ENCODE results near the gene AHDC1.

- TF ChIP-seq CTCF (IDR thresholded peaks at IDR 0.05; ENCODE audit: extremely low read depth in 1 of 2, insufficient read depth in 1 of 2, low read depth in 1 of 2, low read length in 2 of 2): no peak
- no peak for TF ChIP-seq POLR2AphosphoS5 (IDR thresholded peaks at IDR 0.05; ENCODE audit: insufficient read depth, low read depth, low read length)
- TF ChIP-seq POLR2A (IDR thresholded peaks at IDR 0.05; ENCODE audit: low read depth, low read length): no peak
- TF ChIP-seq JUN (IDR thresholded peaks at IDR 0.05; ENCODE audit: borderline replicate concordance, insufficient read depth, insufficient read length, low read depth): no peak
- TF ChIP-seq EZH2 (IDR thresholded peaks at IDR 0.05; ENCODE audit: borderline replicate concordance, low read depth, low read length, severe bottlenecking): no peak
- TF ChIP-seq FOS (IDR thresholded peaks at IDR 0.05; ENCODE audit: borderline replicate concordance, insufficient read depth, low read length): no peak
- no peak for TF ChIP-seq MAX (IDR thresholded peaks at IDR 0.05; ENCODE audit: insufficient read depth, insufficient read length)
- TF ChIP-seq GATA2 (IDR thresholded peaks at IDR 0.05; ENCODE audit: insufficient read depth, insufficient read length, low read depth, low read length): no peak
These were observed 94.5 kb downstream of the AHDC1 start for GRCh38 chr1:27509127-27510080.
